ENCODE measurements around the gene MTA1.

MTA1 gene

DNA sequence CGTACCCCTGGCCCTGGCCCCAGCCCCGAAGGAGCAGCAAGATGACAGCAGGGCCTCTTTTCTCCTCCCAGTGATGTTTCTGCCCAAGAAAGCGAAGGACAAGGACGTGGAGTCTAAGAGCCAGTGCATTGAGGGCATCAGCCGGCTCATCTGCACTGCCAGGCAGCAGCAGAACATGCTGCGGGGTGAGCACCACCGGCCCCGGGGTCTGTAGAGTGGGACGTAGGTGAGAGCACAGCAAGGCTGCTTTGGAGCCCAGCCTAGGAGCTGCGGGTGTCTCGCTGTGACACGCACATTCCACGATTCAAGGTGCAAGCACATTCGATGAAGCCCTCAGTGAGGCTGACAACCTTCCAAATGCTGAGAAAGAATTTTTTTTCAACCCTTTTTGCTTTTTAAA is 26.5 kb upstream of the MTA1 start:
- H3K9me3 Mint-ChIP-seq: no peaks in the 10 kb centered on the region
- H3K27me3 Mint-ChIP-seq (ENCODE audit: low read depth, poor library complexity): no peaks in the 10 kb centered on the region
- H3K4me3 Mint-ChIP-seq: no peak overlapping the region
- TF ChIP-seq, protein P1, sequence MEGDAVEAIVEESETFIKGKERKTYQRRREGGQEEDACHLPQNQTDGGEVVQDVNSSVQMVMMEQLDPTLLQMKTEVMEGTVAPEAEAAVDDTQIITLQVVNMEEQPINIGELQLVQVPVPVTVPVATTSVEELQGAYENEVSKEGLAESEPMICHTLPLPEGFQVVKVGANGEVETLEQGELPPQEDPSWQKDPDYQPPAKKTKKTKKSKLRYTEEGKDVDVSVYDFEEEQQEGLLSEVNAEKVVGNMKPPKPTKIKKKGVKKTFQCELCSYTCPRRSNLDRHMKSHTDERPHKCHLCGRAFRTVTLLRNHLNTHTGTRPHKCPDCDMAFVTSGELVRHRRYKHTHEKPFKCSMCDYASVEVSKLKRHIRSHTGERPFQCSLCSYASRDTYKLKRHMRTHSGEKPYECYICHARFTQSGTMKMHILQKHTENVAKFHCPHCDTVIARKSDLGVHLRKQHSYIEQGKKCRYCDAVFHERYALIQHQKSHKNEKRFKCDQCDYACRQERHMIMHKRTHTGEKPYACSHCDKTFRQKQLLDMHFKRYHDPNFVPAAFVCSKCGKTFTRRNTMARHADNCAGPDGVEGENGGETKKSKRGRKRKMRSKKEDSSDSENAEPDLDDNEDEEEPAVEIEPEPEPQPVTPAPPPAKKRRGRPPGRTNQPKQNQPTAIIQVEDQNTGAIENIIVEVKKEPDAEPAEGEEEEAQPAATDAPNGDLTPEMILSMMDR (IDR thresholded peaks at IDR 0.05): no peak
- H3K4me1 Mint-ChIP-seq: peaks cover 14% of the 10 kb centered on the region
- peaks cover 4% of the 10 kb centered on the region for H3K36me3 Mint-ChIP-seq (ENCODE audit: low read depth)
- DNase-seq: no peak
- H3K27ac Mint-ChIP-seq: no peak overlapping the region

DNA sequence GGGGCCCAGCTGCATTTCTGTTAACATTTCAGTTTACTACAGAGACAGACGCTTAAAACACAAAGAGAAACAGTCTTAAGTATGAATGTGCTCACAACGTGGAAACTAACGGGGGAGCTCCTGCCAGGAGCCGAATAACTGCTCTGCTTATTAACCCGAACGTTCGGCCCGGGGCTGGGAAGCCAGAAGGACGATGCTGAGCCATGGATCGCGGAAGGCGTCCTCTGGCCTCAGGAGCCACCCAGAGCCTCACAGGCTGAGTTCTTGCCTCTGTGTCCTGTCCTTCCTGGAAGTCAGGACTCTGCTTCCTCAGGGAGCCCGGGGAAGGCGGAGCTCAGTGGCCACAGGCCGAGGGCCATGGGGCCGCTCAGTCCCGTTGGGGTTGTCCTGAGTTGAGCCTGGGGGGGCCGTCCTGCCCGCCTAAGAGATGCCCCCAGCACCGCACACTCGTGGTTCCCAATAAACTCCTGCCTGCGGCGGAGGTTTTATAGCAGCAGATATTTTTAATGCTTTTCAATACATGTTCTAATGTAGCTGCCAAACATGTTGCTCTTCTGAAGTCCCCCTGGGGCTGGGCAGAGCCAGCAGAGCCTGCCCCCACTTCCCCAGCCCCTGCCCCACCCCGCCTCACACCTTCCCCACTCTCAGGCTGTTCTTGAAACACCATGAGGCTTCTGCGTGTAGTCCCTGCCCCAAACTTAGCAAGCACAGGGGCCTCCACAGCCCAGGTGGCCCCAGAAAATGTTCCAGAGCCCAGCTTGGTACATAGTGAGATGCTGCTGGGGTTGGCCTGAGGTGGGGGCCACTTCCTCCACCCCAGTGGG is 24.7 kb upstream of the MTA1 start:
- peaks cover 15% of the 10 kb centered on the region for H3K9me3 Mint-ChIP-seq
- H3K4me3 Mint-ChIP-seq: no peak overlapping the region
- H3K27ac Mint-ChIP-seq: peak overlapping the region; percentile 83
- TF ChIP-seq, protein P1 (IDR thresholded peaks at IDR 0.05): no peak
- peaks cover 18% of the 10 kb centered on the region for H3K4me1 Mint-ChIP-seq
- no peak for DNase-seq
- no peaks in the 10 kb centered on the region for H3K27me3 Mint-ChIP-seq (ENCODE audit: low read depth, poor library complexity)
- peaks cover 20% of the 10 kb centered on the region for H3K36me3 Mint-ChIP-seq (ENCODE audit: low read depth)

DNA sequence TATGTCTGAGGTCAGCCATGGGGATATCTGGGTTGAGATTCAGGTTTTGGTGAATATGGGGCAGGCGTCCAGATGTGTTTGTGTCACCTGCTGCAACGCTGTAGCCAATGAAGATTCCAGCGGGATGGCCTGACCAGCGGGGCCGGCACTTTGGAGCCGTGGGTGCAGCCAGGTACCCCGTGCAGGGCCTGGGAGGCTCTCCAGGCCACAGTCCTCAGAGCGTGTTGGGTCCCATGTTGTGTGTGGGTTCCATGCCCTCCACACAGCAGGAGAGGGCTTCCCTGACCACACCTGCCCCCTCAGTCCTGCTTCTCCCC is 24.1 kb upstream of the MTA1 start:
- DNase-seq: no peak
- TF ChIP-seq, protein P1 (IDR thresholded peaks at IDR 0.05): no peak
- H3K4me1 Mint-ChIP-seq: peaks cover 18% of the 10 kb centered on the region
- peaks cover 25% of the 10 kb centered on the region for H3K36me3 Mint-ChIP-seq (ENCODE audit: low read depth)
- no peak overlapping the region for H3K27ac Mint-ChIP-seq
- no peaks in the 10 kb centered on the region for H3K27me3 Mint-ChIP-seq (ENCODE audit: low read depth, poor library complexity)
- peaks cover 20% of the 10 kb centered on the region for H3K9me3 Mint-ChIP-seq
- H3K4me3 Mint-ChIP-seq: no peak overlapping the region

DNA sequence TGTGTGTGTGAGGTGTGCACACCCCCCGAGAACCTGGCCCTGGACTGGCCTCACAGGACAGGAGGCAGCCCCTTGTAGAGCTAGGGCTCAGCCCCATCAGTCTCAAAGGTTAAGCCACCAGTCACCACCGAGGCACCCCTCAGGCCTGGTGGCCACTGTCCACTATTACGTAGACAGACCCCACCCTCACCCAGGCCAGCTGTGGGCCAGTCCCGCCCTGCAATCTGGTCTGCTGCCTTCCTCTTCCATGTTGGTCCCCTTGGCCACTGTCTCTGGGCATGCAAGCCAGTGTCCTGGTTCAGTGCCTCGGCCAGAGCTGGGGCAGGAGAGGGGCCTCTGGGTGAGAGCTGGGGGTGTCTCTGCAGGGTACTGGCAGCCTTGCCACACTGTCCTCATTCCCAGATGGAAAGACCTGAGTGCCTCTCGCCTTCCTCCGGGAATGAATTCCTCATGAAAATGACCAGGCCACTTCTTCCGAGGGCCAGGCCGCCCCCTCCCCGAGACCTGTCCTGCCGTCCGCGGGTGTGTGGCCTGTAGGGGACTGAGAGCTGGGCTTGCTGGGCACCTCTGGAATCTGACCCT is 22.2 kb upstream of the MTA1 start:
- Mint-ChIP-seq H3K9me3 (peaks cover 40% of the 10 kb centered on the region), H3K4me3 (peak overlapping the region; percentile 82), H3K27ac (no peak overlapping the region), H3K36me3 (ENCODE audit: low read depth) (peaks cover 43% of the 10 kb centered on the region), H3K4me1 (peaks cover 14% of the 10 kb centered on the region), H3K27me3 (ENCODE audit: low read depth, poor library complexity) (no peaks in the 10 kb centered on the region)
- DNase-seq: no peak
- TF ChIP-seq, protein P1 (IDR thresholded peaks at IDR 0.05): no peak

DNA sequence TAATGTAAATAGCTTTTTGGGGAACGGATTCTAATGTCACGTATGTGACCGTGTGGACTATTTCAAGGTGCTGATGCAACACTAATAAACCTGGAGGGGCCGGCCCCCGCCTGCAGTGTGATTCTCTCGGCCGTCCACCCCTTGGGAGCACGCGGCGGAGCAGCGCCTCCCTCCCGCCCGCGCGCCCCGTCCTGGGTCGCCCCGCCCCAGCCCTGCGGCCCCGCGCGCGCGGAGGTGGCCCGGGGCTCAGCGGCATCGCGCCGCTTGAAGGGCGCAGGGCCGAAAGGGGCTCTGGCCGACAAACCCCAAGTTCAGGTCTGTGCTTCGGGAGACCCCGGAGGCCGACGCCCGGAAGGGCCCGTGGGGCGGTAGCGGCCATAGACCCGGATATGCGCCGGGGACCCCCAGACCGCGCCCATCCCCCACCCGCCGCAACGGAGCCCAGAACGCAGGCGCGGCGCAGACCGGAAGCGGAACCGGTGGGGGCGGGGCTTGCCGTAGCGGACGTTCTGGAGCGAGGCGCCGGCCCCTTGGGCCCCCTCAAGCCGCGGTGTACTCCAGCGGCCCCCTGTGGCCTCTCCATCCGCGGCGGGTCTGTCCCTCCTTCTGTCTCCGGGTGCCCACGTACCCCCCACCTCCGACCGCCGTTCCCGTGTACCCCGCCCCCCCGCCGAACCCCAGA is 21.4 kb upstream of the MTA1 start, which contains the start of gene TEX22:
TSS of gene TEX22 (plus strand) at position 495 of the 682 bp plus-strand sequence. CDS start 803 bp downstream, outside the sequence.
- Mint-ChIP-seq H3K9me3 (peaks cover 47% of the 10 kb centered on the region), H3K4me3 (peak within 1 kb of the TSS; percentile 82), H3K36me3 (ENCODE audit: low read depth) (peaks cover 49% of the 10 kb centered on the region), H3K27ac (no peak within 1 kb of the TSS), H3K4me1 (peaks cover 14% of the 10 kb centered on the region), H3K27me3 (ENCODE audit: low read depth, poor library complexity) (no peaks in the 10 kb centered on the region)
- TF ChIP-seq, protein P1 (IDR thresholded peaks at IDR 0.05): no peak
- peak; percentile 94 for DNase-seq
